IPS DF 19.7 (cell line): Measurements from ENCODE around the gene TMEM203.

Experiments
- DNase-seq: peaks from one replicate; pipeline ENCODE4 v3.0.0-alpha.2; 2013; ENCODE audit warnings: low read depth, low spot score

The TMEM203 gene

GRCh38 chr9:137198051-137198901 is 7.2 kb downstream of the TMEM203 start:
- DNase-seq: no peak

GRCh38 chr9:137195525-137196220 is 9.8 kb downstream of the TMEM203 start:
- no peak for DNase-seq

GRCh38 chr9:137194909-137195308 is 10.5 kb downstream of the TMEM203 start:
- no peak for DNase-seq

GRCh38 chr9:137194388-137194787 is 11.1 kb downstream of the TMEM203 start:
- DNase-seq: no peak

DNA sequence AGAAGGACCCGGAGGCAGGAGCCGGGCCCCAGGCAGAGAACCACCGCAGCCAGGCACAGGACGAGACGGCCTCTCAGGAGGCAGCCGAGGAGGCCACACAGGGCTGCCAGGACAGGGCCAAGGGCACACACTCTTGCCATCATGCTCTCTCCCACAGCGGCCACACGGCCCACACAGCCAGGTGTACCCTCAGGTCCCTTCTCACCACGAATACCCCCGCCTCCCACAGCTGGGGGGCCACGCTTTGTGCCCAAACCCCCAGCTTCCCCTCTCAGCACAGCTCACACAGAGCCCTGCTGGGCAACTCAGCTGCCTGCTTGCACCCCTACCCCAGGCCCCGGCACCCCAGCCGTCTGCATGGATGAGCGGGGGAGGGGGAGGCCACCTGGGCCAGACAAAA is 11.7 kb downstream of the TMEM203 start:
- no peak for DNase-seq

GRCh38 chr9:137192859-137193258 is 12.6 kb downstream of the TMEM203 start:
- no peak for DNase-seq

DNA sequence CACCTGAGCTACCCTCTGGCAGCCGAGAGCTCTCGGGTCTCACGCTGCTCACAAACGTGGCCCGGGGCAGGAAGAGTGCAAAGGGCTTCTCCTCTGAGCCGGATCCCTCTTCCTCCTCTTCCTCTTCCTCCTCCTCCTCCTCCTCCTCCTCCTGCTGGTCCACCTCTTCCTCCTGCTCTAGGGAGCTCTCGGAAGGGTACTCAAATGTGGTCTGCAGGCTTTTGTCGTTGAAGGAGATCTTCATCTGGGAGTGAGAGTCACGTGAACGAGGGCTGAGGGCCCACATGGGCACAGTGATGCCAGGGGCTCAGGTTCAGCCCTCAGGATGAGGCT is 13.0 kb downstream of the TMEM203 start:
- no peak for DNase-seq

- DNase-seq: no peak
These were observed 13.6 kb downstream of the TMEM203 start for GRCh38 chr9:137191691-137192447.

DNA sequence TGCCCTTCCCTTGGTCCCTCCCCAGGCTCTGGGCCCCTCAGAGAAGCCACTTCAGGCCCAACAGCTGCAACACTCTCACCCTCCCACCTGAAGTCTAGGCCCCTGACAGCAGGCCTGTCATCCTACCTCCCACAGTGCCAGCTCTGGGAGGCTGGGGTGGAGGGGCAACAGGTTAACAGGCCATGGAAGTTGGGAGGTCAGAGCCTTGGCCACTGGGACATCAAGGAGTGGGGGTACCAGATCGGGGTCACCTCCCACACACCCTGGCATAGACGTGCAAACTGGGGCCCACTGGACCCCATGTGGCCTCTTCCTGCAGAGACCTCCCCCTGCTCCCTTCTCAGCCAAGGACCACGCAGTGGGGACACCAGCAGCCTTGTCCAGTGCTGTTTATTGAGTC is 14.2 kb downstream of the TMEM203 start:
- no peak for DNase-seq

GRCh38 chr9:137190315-137190856 is 15.1 kb downstream of the TMEM203 start:
- no peak for DNase-seq

GRCh38 chr9:137189297-137190295 is 15.9 kb downstream of the TMEM203 start:
- DNase-seq: no peak

- DNase-seq: peak; percentile 67
These were observed 16.8 kb downstream of the TMEM203 start, which contains the start of the genes ANAPC2 and SSNA1 for GRCh38 chr9:137188490-137189296. ANAPC2 (minus strand) TSS chr9:137188560; CDS start chr9:137188532, 28 bp downstream. SSNA1 (plus strand) TSS chr9:137188676; CDS start chr9:137188727, 51 bp downstream.

DNA sequence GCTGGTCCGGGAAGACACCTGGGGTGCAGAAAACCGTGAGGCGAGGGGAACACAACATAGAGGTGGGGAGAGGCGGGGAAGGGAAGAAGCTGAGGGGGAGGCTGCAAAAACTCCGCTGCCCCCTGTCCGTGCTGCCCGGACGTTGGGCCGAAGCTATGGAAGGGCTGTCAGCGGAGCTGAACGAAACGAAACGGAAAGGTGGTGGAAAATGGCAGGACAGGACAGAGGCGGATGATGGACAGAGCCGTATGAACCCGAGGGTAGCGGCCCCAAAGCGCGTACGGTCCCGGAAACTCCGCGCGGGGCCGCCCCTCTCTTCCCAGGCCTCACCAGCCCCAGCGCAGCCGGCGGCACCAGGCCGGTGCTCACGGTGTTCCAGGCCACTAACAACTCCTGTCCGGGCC is 17.4 kb downstream of the TMEM203 start:
- DNase-seq: no peak

DNA sequence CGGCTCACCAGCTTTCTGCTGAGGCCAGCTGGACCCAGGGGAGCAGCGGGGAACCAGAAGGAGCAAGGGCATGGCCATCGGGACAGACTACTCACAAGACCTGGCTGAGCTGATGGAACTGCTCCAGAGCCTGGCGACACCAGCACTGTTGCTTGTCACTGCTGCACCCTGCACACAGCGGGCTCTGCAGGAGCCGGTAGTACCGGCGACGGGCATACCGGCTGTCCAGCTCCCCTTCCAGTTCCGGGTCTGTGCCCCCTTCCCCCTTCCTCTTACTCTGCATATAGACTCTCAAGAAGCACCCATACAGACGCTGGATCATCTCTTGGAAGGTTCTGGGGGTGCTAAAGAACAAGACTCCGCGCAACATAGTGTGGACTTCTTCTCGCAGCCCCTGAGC is 18.1 kb downstream of the TMEM203 start:
- no peak for DNase-seq

DNA sequence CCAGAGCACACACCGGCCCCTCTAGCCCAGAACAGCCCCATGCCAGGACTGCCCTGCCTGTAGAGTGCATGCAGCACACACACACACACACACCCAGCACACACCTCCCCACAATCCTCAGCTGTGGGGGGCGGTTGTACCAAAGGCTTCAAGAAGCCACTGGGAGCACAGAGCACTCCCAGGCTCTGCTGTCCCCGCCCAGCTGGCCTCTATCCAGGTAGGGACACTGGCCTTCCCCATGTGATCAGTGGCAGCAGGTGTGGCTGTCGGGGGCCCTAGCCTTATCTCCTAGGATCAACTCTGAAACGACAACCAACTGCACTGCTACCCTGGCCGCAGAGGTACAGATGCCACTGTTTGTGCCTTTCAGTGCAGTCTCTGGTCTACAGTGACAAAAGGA is 19.1 kb downstream of the TMEM203 start:
- no peak for DNase-seq

DNA sequence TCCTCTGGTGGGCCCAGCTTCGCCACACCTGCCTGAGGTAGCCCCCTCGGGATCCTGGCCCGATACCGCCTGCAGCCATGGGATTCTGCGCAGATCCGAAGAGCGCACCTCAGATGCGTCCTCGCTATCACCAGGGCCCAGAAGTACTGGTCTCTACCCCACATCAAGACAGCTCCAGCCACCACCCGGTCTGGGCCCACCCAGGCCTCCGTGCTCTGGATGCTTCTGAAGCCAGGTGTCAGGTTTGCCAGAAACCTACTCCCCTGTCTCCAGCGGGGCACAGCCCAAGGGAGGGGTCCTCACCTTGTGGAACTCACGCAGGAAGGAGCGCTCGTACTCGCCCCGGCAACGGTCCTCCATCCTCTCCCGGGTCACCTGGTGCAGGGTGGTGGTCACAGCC is 19.5 kb downstream of the TMEM203 start:
- no peak for DNase-seq

DNA sequence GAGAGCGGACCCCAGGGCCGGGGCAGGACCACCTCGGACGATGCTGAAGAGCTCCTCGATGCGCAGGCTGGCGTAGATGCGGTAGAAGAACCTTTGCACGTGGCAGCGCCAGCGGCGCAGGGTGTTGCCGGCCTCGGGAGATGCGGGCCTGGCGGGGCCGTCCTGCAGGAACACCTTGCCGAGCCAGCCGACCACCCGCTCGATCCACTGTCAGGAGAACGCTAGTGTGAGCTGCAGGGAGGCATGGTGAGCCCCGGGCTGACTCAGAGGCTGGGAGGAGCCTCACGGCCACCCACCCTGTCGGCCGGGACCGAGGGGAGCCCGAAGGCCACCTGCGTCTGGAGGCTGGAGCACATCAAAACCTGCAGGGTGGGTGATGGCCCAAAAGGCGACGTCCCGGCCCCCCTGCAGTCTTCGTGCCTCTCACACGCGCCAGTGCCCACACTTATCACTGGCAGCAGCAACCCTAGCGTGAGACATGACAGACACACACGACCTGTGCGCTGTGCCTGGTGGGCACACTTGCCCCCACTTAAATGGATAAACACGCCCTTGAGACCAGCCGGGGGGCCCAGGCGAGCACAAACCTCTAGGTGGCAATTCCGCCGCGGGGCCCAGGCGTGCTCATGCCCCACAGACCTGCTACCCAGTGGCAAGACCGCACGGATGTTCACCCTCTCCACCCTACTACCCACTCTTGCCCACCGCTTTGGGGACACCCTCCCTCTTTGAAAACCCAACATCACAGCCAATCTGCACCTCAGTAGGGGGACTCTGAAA is 20.4 kb downstream of the TMEM203 start:
- no peak for DNase-seq

DNA sequence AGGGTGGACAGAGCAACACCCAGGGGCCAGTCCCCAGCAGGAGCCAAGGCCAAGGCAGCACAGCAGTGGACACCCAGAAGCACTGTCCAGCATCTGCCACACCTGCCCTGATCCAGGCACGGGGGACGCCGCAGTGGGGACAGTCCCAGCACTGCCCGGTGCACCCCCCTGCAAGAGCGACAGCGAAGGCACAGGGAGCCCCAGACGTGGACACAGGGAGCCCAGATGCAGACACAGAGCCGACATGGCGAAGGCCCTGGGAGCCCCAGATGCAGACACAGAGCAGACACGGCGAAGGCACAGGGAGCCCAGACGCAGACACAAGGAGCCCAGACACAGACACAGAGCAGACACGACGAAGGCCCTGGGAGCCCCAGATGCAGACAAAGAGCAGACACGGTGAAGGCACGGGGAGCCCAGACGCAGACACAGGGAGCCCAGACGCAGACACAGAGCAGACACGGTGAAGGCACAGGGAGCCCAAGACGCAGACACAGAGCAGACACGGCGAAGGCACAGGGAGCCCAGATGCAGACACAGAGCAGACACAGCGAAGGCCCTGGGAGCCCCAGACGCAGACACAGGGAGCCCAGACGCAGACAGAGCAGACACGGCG is 21.4 kb downstream of the TMEM203 start:
- DNase-seq: no peak

- DNase-seq: no peak
These were observed 22.6 kb downstream of the TMEM203 start for GRCh38 chr9:137182836-137183235.
